Hepatic stellate cell (primary cell): ENCODE results near the gene IL22.
"Not testable (repeated sequence)": the region's sequence is repeated elsewhere in the genome, so short reads cannot be mapped to it uniquely, and the experiment has no call there.

Source experiments
- DNase-seq: peaks from one replicate; pipeline ENCODE4 v3.0.0; 2011; ENCODE audit warnings: low spot score

IL22 gene

DNA sequence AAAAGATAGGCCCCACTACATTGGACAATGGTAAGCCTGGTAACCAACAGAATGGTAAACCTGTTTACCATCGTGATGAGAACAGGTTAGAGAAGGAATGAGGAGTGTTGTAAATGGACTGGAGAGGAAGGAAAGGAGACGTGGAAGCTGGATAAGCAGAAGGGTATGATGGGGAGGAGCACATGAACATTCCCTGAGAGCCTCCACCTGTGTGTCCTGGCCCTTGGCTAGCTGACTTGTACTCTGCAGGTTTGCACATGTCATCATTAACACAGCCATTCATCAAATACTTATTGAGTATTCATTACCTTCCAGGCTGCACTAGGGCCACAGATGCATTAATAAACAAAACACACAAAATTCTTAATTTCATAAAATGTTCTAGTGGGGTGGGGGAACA is 23.4 kb downstream of the IL22 start:
- no peak for DNase-seq

- no peak for DNase-seq
These were observed 26.0 kb downstream of the IL22 start for GRCh38 chr12:68227356-68227755.

DNA sequence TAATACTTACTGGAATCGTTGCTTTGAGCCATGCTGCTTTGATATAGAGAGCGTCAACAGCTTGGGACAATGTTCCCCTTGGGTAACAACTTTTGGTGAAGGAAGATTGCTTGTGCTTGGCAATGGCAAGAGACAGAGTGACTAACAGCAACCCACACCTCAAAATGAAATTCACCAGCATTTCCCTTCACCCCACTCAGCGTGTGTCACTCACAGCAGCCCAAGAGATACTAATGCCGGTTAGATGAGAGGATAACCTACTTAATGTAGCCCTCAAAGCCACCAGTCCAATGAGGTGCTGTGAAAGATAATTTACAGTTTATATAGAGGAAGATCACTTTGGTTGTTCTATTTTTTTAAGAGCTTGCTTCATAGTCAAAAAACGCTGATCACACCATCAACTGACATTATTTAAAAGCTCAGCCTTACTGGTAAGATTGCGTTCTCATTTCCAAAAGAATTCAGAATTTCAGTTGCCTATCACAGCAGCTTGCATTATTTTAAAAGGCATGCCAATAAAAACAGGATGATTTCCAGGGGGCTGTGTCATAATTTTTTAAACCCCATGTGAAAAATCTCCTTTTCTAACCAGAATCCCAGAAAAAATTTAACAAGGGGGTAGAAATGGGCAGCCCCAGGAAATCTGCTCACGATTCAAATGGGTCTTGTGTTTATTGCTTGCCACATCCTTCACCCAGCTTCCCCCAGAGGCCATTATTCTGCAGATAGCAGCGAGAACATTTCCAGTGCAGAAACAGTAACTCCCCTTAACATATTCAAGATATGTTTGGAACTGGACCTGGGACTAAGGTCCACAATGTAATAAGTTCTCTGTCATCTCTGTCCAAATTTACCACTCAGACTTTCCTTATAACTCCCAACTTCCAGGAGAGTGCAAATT is 27.6 kb downstream of the IL22 start, which contains the start of gene IL26:
TSS of gene IL26 (minus strand) at position 235 of the 901 bp plus-strand sequence. CDS start at position 181, 54 bp downstream.
- DNase-seq: no peak

DNA sequence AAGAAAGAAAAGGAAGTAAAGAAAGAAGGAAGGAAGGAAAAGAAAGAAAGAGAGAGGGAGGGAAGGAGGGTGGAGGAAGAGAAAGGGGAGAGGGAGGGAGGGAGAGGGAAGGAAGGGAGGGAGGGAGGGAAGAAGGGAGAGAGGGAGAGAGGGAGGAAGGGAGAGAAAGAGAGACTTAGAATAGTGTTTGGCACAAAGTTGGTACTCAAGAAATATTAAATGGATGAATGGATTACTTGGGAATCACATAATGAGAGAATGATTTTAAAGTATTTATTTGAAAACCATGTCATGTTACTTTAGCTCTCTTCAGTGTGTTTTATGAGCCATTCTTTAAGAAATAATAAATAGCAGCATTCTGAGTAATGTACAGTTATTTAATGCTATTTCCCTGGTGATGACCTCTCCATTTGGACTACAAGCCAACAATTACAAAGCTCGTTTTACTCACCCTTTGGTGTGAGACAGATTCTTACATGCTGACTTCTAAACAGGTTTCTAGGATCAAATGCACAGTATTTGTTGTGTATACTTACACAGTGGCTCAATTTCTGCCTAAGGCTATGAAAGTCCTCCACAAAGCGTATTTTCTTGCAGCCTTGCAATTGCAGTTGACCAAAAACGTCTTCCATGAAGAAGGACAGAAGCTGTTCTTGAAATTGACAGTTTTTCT is 28.7 kb downstream of the IL22 start:
- DNase-seq: no peak

DNA sequence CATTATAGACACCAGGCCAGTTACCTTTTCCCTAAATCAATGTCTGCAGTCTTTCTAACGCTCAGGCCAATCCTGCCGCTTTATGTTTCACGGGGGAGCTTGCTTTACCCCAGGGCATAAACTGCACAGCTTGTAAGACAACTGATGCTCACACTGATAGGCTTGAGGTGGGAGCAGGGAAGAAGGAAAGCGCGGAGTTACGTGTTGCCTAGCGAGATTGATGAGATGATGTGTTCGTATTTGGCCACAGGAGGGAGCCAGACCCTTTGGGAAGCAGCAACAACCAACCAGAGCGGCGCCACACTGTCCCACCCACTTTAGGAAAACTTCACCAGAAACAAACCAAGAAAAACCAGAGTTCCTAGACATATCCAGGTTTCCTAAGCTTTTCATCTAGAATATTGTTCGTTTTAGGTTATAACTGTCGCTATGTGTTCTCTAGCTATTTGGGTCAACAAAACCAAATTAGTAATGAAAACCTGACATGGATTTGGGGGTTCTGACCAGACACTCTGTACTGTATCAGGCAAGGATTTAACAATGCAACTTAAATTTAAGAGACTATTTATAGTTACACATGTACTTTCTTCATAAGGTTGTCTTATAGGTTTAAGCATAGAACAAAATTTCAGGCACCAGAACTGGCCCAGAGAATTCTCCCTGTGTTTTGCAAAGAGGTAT is 30.2 kb downstream of the IL22 start:
- DNase-seq: no peak

DNA sequence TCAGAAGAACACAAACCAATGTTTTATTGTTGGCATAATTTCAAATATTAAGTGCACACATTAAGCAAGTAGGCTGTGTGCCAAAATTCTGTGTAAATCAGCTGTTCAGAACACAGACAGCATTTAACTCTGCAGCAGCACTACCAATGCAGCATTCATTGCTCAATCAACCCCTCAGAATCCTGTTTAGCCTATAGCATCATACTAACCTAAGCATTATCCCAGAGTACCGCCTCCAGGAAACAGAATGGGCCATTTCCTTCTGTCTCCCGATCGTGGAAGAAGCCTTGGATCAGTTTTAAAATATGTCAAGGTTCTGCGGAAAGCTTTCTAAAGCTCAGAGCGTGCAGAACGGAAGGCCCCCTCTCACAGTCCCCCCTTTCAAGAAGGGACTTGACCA is 31.1 kb downstream of the IL22 start:
- DNase-seq: no peak

- no peak for DNase-seq
These were observed 31.9 kb downstream of the IL22 start for GRCh38 chr12:68221497-68221896.

DNA sequence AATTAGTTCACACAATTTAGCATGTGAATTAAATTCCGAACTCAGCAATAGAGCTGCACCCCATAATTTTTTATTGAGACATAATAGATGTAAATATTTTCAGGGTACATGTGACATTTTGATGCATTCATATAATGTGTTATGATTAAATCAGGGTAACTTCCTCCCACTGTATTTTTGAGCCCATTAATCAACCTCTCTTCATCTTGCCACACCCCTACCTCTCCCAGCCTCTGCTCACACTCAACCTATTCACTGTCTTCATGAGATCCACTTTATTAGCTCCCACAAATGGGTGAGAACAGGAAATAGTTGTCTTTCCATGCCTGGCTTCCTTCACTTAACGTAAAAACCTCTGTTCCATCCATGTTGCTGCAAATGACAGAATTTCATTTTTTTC is 42.5 kb downstream of the IL22 start:
- no peak for DNase-seq

- not testable (repeated sequence) for DNase-seq
These were observed 44.2 kb downstream of the IL22 start for GRCh38 chr12:68209048-68209728.

DNA sequence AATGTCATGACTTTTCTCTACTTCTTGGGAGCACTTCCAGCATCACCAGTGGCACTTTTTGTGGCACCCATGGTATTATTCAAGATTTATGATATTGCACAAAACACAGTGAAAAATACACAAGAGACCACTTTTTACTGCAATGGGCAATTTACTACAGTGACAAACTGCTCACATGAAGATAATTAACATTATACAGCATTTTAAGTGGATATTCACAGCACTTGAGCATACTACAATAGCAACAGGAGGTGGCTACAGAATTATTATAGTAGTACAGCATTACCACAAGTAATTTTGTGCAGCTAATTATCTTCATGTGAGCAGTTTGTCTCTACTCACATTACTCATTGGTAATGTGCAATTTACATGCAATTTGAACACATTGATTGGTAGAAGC is 46.1 kb downstream of the IL22 start:
- DNase-seq: no peak

GRCh38 chr12:68206446-68206845 is 47.0 kb downstream of the IL22 start:
- DNase-seq: no peak

DNA sequence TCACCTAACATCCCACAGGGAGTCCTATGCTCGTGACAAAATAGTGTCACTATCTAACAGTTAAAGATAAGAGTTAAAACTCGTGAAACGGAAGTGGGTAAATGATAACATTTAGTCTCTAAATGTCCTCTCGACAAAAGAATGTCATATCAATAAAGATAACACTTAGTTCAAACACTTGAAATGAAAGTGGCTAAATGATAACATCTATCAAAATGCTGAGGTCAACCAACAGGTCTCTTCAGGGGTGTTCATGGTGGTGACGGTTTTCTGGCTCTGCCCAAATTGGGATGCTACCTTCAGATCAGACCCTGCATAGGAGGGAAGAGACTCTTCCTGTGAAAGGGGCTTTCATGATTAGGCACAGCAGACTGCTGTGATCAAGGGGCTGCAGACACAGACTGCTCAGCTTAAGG is 49.9 kb downstream of the IL22 start:
- no peak for DNase-seq

GRCh38 chr12:68200854-68201253 is 52.5 kb downstream of the IL22 start:
- DNase-seq: no peak

DNA sequence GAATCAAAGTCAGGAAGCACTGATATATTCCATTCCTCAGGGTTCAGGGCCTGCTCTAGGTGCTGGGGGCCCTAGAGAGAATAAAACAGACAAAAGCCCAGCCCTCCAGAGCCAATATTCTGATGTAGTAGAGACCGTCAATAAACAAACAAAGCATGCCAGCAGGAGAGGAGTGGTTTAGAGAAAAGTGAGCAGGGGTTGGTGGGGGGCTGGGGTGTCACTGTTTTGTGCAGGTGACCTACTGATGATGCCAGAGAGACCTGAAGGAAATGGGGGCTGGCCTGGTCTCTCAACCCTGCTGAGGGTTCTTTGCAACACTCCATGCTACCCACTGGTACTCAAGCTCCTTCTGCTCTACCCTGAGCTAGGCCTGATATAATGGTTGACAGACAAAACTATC is 54.3 kb downstream of the IL22 start:
- no peak for DNase-seq

DNA sequence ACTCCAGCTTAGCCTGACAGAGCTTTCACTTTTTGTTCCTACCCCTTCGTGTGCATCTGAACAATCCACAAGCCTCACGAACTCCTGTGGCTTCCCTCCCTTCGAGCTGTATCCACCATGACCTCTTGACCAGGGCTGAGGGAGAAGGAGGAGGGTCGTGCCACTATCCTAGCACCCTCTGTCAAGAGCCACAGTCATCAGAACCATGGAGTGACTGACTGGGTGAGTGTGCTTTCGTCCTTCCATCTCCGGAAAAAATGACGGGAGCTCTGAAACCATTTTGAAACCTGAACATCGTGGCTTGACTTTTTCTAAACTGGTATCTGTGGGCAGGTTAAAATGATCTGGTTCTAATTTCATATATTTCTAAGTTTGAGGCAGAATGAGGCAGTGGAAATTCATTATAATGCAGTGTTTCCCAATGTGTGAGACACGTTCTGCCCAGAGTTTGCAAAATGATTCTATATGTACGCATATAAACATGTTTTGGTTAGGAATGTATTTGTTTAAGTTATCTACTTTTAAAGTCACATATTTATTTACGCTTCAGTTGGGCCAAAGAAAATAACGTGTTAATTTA is 54.8 kb downstream of the IL22 start:
- DNase-seq: no peak
